ENCODE results near the gene DNMT3A. TPM values are rescaled to one million over a fixed set of nuclear protein-coding genes. Genes with fewer than 3 reads are reported as not detected.
"Not testable (repeated sequence)": the region's sequence is repeated elsewhere in the genome, so short reads cannot be mapped to it uniquely, and the experiment has no call there.

DNMT3A gene
- total RNA-seq, 1 donor from 2014 or later: 29.5 TPM

GRCh38 chr2:25237764-25238163 is 104.0 kb downstream of the DNMT3A start:
- DNase-seq (ENCODE audit: low read depth): no peak

- no peak for DNase-seq (ENCODE audit: low read depth)
These were observed 105.0 kb downstream of the DNMT3A start for GRCh38 chr2:25236736-25237135.

- DNase-seq (ENCODE audit: low read depth): no peak
These were observed 107.0 kb downstream of the DNMT3A start for GRCh38 chr2:25234738-25235137.

- no peak for DNase-seq (ENCODE audit: low read depth)
These were observed 107.7 kb downstream of the DNMT3A start for GRCh38 chr2:25233916-25234605.

- DNase-seq (ENCODE audit: low read depth): no peak
These were observed 109.4 kb downstream of the DNMT3A start for GRCh38 chr2:25232248-25232825.

- DNase-seq (ENCODE audit: low read depth): no peak
These were observed 110.8 kb downstream of the DNMT3A start for GRCh38 chr2:25230948-25231311.

- no peak for DNase-seq (ENCODE audit: low read depth)
These were observed 111.4 kb downstream of the DNMT3A start for GRCh38 chr2:25230198-25230947.

- no peak for DNase-seq (ENCODE audit: low read depth)
These were observed 112.2 kb downstream of the DNMT3A start for GRCh38 chr2:25229279-25230197.

- peak; percentile 56 for DNase-seq (ENCODE audit: low read depth)
These were observed 112.9 kb downstream of the DNMT3A start for GRCh38 chr2:25228848-25229278.

GRCh38 chr2:25227576-25227975 is 114.1 kb downstream of the DNMT3A start:
- no peak for DNase-seq (ENCODE audit: low read depth)

- DNase-seq (ENCODE audit: low read depth): no peak
These were observed 114.9 kb downstream of the DNMT3A start for GRCh38 chr2:25226827-25227226.

GRCh38 chr2:25222477-25223121 is 119.1 kb downstream of the DNMT3A start:
- DNase-seq (ENCODE audit: low read depth): no peak

GRCh38 chr2:25221579-25221978 is 120.1 kb downstream of the DNMT3A start:
- no peak for DNase-seq (ENCODE audit: low read depth)

GRCh38 chr2:25220313-25220712 is 121.4 kb downstream of the DNMT3A start:
- DNase-seq (ENCODE audit: low read depth): no peak

- DNase-seq (ENCODE audit: low read depth): no peak
These were observed 122.1 kb downstream of the DNMT3A start for GRCh38 chr2:25219621-25220020.

GRCh38 chr2:25218100-25218499 is 123.6 kb downstream of the DNMT3A start:
- no peak for DNase-seq (ENCODE audit: low read depth)

- DNase-seq (ENCODE audit: low read depth): no peak
These were observed 125.6 kb downstream of the DNMT3A start for GRCh38 chr2:25215948-25216679.

GRCh38 chr2:25215232-25215631 is 126.5 kb downstream of the DNMT3A start:
- DNase-seq (ENCODE audit: low read depth): no peak

- DNase-seq (ENCODE audit: low read depth): no peak
These were observed 128.5 kb downstream of the DNMT3A start for GRCh38 chr2:25213229-25213628.

GRCh38 chr2:25210923-25211322 is 130.8 kb downstream of the DNMT3A start:
- not testable (repeated sequence) for DNase-seq (ENCODE audit: low read depth)

- DNase-seq (ENCODE audit: low read depth): no peak
These were observed 134.6 kb downstream of the DNMT3A start for GRCh38 chr2:25207078-25207545.

All from renal cortical epithelial cell (primary cell).